ENCODE measurements around the gene INF2.

INF2 gene

DNA sequence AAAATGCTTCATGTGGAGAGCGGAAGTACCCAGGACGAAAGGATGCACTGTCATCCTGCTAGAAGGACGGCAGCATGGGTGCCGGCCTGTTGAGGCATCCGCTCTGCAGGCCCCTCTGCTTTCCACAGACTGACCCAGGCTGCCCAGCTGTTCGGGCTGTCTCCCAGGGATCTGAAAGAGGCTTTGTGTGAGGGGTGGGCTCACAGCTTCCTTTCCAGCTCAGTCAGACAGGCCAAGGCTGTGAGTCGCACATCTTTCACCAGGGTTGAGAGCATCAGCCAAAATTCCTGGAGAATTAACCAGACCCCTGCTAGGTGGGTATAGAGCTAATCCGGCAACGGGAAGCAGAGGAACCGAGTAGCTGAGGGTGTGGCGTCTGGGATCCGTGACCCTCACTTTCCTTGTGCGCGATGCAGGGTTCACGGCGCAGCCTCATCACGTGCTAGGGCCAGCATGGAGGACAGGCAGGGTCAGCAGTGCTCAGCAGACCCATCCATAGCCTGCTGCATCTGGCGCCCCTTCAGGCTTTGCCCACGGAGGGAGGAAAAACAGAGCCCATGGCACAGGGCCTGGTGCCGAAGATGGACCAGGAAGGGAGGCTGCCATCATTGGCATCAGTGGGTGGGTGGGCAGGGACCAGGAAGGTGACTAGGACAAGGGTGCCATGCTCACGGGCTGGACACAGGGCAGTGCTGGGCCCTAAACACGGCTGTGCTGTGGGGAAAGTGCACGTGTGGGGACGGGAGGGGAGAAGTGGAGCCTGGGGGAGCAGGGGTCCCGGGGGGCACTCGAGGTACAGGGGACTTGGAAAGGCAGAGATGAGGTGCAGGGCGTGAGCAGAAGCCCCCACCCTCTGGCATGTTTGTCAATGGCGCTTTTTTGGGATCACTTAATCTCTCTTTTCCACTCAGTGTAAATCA is 54.3 kb downstream of the INF2 start:
- TF ChIP-seq, protein P1, sequence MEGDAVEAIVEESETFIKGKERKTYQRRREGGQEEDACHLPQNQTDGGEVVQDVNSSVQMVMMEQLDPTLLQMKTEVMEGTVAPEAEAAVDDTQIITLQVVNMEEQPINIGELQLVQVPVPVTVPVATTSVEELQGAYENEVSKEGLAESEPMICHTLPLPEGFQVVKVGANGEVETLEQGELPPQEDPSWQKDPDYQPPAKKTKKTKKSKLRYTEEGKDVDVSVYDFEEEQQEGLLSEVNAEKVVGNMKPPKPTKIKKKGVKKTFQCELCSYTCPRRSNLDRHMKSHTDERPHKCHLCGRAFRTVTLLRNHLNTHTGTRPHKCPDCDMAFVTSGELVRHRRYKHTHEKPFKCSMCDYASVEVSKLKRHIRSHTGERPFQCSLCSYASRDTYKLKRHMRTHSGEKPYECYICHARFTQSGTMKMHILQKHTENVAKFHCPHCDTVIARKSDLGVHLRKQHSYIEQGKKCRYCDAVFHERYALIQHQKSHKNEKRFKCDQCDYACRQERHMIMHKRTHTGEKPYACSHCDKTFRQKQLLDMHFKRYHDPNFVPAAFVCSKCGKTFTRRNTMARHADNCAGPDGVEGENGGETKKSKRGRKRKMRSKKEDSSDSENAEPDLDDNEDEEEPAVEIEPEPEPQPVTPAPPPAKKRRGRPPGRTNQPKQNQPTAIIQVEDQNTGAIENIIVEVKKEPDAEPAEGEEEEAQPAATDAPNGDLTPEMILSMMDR (IDR thresholded peaks at IDR 0.05) = no peak
- H3K27me3 ChIP-seq = no peaks in the 10 kb centered on the region
- no peaks in the 10 kb centered on the region for H3K36me3 ChIP-seq
- no peaks in the 10 kb centered on the region for H3K4me1 ChIP-seq (ENCODE audit: control insufficient read depth in 1 of 2, insufficient read depth in 1 of 2, low read depth in 1 of 2, low read length in 1 of 2)
- H3K4me3 ChIP-seq (ENCODE audit: low read depth in 1 of 2, low read length in 1 of 2) = no peak overlapping the region
- H3K27ac ChIP-seq = no peak overlapping the region
- H3K9me3 ChIP-seq = no peaks in the 10 kb centered on the region

DNA sequence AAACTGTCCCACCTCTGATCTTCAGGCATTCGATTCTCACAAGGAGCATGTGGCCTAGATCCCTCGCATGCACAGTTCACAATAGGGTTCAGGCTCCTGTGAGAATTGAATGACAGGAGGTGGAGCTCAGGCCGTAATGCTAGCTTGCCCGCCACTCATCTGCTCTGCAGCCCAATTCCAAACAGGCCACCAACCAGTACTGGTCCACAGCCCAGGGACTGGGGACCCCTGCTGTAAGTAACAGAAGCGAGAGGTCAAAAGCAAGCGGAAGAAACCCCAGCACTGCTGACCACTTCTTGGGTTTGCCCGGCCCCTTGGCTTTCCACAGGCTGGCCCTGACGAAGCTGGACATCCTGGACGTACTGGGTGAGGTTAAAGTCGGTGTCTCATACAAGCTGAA is 55.1 kb downstream of the INF2 start:
- H3K36me3 ChIP-seq = no peaks in the 10 kb centered on the region
- H3K27ac ChIP-seq = no peak overlapping the region
- H3K27me3 ChIP-seq = no peaks in the 10 kb centered on the region
- H3K4me1 ChIP-seq (ENCODE audit: control insufficient read depth in 1 of 2, insufficient read depth in 1 of 2, low read depth in 1 of 2, low read length in 1 of 2) = no peaks in the 10 kb centered on the region
- no peak overlapping the region for H3K4me3 ChIP-seq (ENCODE audit: low read depth in 1 of 2, low read length in 1 of 2)
- TF ChIP-seq, protein P1 (IDR thresholded peaks at IDR 0.05) = no peak
- H3K9me3 ChIP-seq = no peaks in the 10 kb centered on the region

DNA sequence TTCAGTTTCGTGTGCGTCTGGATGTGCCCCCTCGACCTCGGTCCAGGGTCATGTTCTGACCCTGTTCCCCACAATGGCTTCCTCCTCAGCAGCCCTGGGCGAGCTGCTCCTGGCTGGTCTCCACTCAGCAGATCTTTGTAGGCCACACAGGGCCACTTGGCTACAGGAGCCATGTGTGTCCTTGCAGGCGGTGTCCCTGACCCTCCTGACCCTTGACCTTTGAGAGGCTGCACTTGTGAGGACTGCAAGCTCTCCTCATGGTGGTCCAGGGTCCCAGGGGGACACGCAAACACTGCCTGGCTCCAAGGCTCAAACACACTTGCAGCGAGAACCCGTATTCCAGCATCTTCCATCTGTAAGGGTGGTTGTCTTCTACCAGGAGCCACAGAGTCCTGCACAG is 56.0 kb downstream of the INF2 start:
- no peaks in the 10 kb centered on the region for H3K36me3 ChIP-seq
- no peak overlapping the region for H3K27ac ChIP-seq
- no peaks in the 10 kb centered on the region for H3K27me3 ChIP-seq
- TF ChIP-seq, protein P1 (IDR thresholded peaks at IDR 0.05) = no peak
- no peak overlapping the region for H3K4me3 ChIP-seq (ENCODE audit: low read depth in 1 of 2, low read length in 1 of 2)
- no peaks in the 10 kb centered on the region for H3K4me1 ChIP-seq (ENCODE audit: control insufficient read depth in 1 of 2, insufficient read depth in 1 of 2, low read depth in 1 of 2, low read length in 1 of 2)
- no peaks in the 10 kb centered on the region for H3K9me3 ChIP-seq

DNA sequence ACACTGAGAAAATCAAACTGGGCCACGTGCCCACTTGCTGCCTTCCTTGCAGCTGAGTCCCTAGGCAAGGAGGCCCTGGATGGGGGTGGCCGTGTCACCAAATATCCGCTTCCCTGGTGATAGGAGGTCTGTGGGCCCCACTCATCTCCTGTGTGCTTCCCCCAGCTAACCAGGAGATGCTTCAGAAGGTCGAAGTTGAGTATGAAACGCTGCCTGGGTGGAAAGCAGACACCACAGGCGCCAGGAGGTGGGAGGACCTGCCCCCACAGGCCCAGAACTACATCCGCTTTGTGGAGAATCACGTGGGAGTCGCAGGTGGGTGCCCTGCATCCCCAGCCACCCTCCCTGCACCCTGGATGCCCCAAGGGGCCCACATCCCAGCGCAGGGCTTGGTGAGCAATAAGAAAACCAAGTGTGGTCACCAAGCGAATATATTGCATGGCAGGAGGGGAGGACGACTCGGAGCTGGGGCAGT is 56.7 kb downstream of the INF2 start:
- H3K9me3 ChIP-seq = no peaks in the 10 kb centered on the region
- no peaks in the 10 kb centered on the region for H3K27me3 ChIP-seq
- no peaks in the 10 kb centered on the region for H3K4me1 ChIP-seq (ENCODE audit: control insufficient read depth in 1 of 2, insufficient read depth in 1 of 2, low read depth in 1 of 2, low read length in 1 of 2)
- H3K4me3 ChIP-seq (ENCODE audit: low read depth in 1 of 2, low read length in 1 of 2) = no peak overlapping the region
- TF ChIP-seq, protein P1 (IDR thresholded peaks at IDR 0.05) = no peak
- H3K36me3 ChIP-seq = no peaks in the 10 kb centered on the region
- no peak overlapping the region for H3K27ac ChIP-seq

DNA sequence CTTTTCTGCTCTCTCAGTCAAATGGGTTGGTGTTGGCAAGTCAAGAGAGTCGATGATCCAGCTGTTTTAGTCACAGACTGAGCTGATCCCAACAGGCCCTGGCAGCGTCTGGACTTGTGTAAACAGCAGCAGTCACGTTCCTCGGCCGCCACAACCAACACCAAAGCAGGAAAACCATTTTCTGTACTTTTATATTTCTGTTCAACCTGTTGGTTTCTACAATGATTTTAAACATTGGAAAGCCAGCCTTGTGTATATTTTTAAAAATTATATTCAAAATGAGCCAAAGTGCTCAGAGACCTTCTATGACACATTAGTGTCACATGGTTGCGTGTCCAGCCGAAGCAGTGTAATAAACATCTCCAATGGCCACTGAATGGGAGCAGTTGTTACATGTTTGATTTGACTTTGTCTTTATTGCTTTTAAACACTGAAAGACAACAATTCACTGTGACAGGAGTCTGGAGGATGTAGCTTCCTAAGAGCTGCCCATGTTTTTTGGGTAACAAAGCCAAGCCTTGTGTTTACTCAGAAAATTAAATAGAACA is 57.6 kb downstream of the INF2 start:
- Histone ChIP-seq H3K27ac (no peak overlapping the region), H3K27me3 (no peaks in the 10 kb centered on the region), H3K9me3 (no peaks in the 10 kb centered on the region), H3K4me3 (ENCODE audit: low read depth in 1 of 2, low read length in 1 of 2) (no peak overlapping the region), H3K4me1 (ENCODE audit: control insufficient read depth in 1 of 2, insufficient read depth in 1 of 2, low read depth in 1 of 2, low read length in 1 of 2) (peaks cover 2 to 3% of the 10 kb centered on the region in 2 experiments), H3K36me3 (no peaks in the 10 kb centered on the region)
- TF ChIP-seq, protein P1 (IDR thresholded peaks at IDR 0.05) = no peak

All from neutrophil (primary cell).